ENCODE measurements around the gene NR4A2.

Gene NR4A2

DNA sequence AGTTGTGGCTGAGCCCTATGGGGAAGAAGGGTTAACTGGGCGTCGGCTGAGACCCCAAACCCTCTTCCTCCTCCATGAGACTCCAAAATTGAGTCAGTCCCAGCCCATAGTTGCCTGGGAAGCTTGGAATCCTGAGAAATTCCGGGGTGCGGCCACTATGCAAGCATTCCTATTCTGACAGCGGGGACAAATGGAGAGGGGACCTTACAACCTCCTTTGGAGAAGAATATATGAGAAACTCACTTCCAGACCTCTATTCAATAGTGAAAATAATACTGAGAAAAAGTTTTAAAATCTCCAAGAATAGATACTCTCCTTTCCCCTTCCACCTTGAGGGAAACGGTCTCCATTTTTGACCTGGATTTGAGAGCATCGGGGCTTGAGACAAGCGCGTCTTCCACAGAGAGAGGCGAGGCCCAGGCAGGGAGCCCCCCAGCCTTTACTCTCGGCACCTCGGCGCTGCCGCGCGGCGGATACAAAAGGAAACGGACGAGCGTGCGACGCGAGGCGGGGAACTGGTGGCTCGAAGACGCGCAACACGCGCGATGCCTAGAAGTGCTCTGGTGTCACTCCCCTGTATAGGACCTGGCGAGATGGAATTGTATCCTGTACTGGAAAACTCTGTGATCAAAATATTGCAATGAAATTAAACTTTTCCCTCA lies 11.1 kb downstream of the NR4A2 start:
- Histone ChIP-seq H2AFZ (ENCODE audit: low read depth, low read length, severe bottlenecking) (no peak overlapping the region), H3K9me2 (replicated peaks; ENCODE audit: insufficient read depth, low read length) (no peaks in the 10 kb centered on the region), H3K4me3 (ENCODE audit: insufficient read depth, low read length, poor library complexity, severe bottlenecking) (no peak overlapping the region), H3K36me3 (ENCODE audit: low read length) (no peaks in the 10 kb centered on the region), H3K9me3 (ENCODE audit: insufficient read depth, low read length) (no peaks in the 10 kb centered on the region), H3K27me3 (ENCODE audit: low read length) (no peaks in the 10 kb centered on the region), H3K4me2 (ENCODE audit: low read depth, low read length, poor library complexity, severe bottlenecking) (no peak overlapping the region), H4K20me1 (ENCODE audit: low read depth, low read length) (no peaks in the 10 kb centered on the region), H3F3A (ENCODE audit: insufficient read depth) (no peaks in the 10 kb centered on the region), H3K79me2 (ENCODE audit: insufficient read depth, low read length) (no peaks in the 10 kb centered on the region), H3K27ac (ENCODE audit: low read depth, low read length) (no peak overlapping the region), H3K9ac (ENCODE audit: low read length) (no peak overlapping the region)
- TF ChIP-seq, protein P1, sequence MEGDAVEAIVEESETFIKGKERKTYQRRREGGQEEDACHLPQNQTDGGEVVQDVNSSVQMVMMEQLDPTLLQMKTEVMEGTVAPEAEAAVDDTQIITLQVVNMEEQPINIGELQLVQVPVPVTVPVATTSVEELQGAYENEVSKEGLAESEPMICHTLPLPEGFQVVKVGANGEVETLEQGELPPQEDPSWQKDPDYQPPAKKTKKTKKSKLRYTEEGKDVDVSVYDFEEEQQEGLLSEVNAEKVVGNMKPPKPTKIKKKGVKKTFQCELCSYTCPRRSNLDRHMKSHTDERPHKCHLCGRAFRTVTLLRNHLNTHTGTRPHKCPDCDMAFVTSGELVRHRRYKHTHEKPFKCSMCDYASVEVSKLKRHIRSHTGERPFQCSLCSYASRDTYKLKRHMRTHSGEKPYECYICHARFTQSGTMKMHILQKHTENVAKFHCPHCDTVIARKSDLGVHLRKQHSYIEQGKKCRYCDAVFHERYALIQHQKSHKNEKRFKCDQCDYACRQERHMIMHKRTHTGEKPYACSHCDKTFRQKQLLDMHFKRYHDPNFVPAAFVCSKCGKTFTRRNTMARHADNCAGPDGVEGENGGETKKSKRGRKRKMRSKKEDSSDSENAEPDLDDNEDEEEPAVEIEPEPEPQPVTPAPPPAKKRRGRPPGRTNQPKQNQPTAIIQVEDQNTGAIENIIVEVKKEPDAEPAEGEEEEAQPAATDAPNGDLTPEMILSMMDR (IDR thresholded peaks at IDR 0.05; ENCODE audit: insufficient read depth, low read length, poor library complexity, severe bottlenecking), result no peak
- no peak for TF ChIP-seq EZH2phosphoT487 (conservative IDR thresholded peaks at IDR 0.05; ENCODE audit: low read length)

DNA sequence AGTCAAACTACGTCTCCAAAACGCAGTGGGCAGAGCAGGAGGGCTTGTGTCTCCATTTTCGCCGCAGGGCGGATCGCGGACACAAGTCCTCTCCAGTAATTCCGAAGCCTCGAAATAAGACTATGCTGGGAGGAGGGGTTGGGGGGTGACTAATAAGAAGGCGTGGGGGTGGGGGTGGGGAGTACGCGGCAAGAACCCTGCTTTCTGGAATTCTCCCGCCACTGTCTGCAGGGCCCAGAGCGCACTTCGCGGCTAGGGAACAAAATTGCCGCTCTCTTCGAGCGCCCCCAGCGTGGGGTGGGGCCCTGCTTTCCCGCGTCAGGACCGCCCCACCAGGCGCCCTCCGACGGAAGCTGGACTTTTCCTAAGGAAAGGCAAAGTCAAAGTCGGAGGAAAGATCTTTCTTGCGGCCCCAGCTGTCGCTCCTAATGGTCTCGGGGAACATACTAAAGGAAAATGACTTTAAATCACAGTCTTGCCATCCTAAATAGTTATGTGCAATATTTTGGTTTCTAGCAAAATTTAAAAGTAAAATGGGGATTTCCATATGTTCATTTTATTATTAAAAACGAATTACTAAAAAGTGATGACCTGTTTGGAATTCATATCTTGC lies 11.9 kb downstream of the NR4A2 start:
- Histone ChIP-seq H2AFZ (ENCODE audit: low read depth, low read length, severe bottlenecking) (no peak overlapping the region), H3K4me2 (ENCODE audit: low read depth, low read length, poor library complexity, severe bottlenecking) (no peak overlapping the region), H3K36me3 (ENCODE audit: low read length) (no peaks in the 10 kb centered on the region), H3K4me3 (ENCODE audit: insufficient read depth, low read length, poor library complexity, severe bottlenecking) (no peak overlapping the region), H4K20me1 (ENCODE audit: low read depth, low read length) (no peaks in the 10 kb centered on the region), H3K27me3 (ENCODE audit: low read length) (no peaks in the 10 kb centered on the region), H3K9me3 (ENCODE audit: insufficient read depth, low read length) (no peaks in the 10 kb centered on the region), H3K9ac (ENCODE audit: low read length) (no peak overlapping the region), H3K9me2 (replicated peaks; ENCODE audit: insufficient read depth, low read length) (no peaks in the 10 kb centered on the region), H3K79me2 (ENCODE audit: insufficient read depth, low read length) (no peaks in the 10 kb centered on the region), H3F3A (ENCODE audit: insufficient read depth) (no peaks in the 10 kb centered on the region), H3K27ac (ENCODE audit: low read depth, low read length) (no peak overlapping the region)
- TF ChIP-seq, protein P1 (IDR thresholded peaks at IDR 0.05; ENCODE audit: insufficient read depth, low read length, poor library complexity, severe bottlenecking), result no peak
- no peak for TF ChIP-seq EZH2phosphoT487 (conservative IDR thresholded peaks at IDR 0.05; ENCODE audit: low read length)

DNA sequence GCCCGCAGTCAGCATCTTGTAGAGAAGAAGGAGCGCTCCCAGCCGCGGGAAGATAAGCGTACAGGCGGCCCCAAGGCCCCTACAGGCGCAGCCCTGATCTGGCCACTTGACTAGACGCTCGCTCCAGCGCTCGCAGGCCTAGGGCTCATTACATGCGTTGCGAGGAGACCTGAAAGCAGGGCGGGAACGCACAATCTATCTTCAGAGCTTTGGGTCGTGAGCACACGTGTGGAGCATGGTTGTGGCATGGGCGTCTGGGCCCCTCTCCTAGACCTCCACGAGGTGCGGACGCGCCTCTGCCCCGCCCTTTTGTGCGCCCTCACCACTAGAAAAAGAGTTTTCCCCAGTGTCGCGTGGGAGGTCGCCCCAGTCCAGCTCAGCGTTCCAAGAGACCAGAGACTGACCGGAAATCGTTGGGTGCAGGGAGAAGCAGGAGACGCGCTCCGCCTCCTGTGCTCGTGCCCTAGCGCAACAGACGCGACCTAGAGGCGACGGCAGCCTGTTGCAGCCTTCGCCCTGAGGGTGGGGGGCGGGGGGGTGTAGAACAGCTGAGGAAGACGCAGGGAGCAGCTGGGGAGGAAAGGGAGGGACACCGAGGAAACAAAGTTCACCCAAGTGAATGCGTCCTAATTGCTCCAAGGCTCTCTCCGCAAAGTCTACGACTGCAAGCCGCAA lies 12.6 kb downstream of the NR4A2 start:
- H3K27ac ChIP-seq (ENCODE audit: low read depth, low read length), result no peak overlapping the region
- H4K20me1 ChIP-seq (ENCODE audit: low read depth, low read length), result no peaks in the 10 kb centered on the region
- no peak overlapping the region for H3K4me2 ChIP-seq (ENCODE audit: low read depth, low read length, poor library complexity, severe bottlenecking)
- no peak overlapping the region for H2AFZ ChIP-seq (ENCODE audit: low read depth, low read length, severe bottlenecking)
- H3K79me2 ChIP-seq (ENCODE audit: insufficient read depth, low read length), result no peaks in the 10 kb centered on the region
- no peak for TF ChIP-seq EZH2phosphoT487 (conservative IDR thresholded peaks at IDR 0.05; ENCODE audit: low read length)
- TF ChIP-seq, protein P1 (IDR thresholded peaks at IDR 0.05; ENCODE audit: insufficient read depth, low read length, poor library complexity, severe bottlenecking), result no peak
- H3K4me3 ChIP-seq (ENCODE audit: insufficient read depth, low read length, poor library complexity, severe bottlenecking), result no peak overlapping the region
- H3F3A ChIP-seq (ENCODE audit: insufficient read depth), result no peaks in the 10 kb centered on the region
- no peak overlapping the region for H3K9ac ChIP-seq (ENCODE audit: low read length)
- H3K9me2 ChIP-seq (replicated peaks; ENCODE audit: insufficient read depth, low read length), result no peaks in the 10 kb centered on the region
- no peaks in the 10 kb centered on the region for H3K36me3 ChIP-seq (ENCODE audit: low read length)
- H3K9me3 ChIP-seq (ENCODE audit: insufficient read depth, low read length), result no peaks in the 10 kb centered on the region
- H3K27me3 ChIP-seq (ENCODE audit: low read length), result no peaks in the 10 kb centered on the region
